GM12865 (cell line): ENCODE results near the gene CRHR1.
A peak's percentile ranks its signal among the peaks of the same experiment; 100 is the strongest.

Experiments used
- DNase-seq: peaks from one replicate; pipeline ENCODE4 v3.0.0; 2010; ENCODE audit warnings: low read depth
- H3K4me3 ChIP-seq: 2 replicates; pipeline ENCODE4 v1.5.1; 2011; ENCODE audit warnings: mild to moderate bottlenecking, low read depth, low read length, control low read depth
- CTCF ChIP-seq: IDR thresholded peaks from 2 replicates; pipeline ENCODE4 v1.5.1; 2011; ENCODE audit warnings: low read length, control low read depth, low read depth, inconsistent platforms; ENCODE audit not compliant: insufficient read depth; ENCODE audit errors: missing control alignments

CRHR1 gene

GRCh38 chr17:45851022-45851421, 66.9 kb downstream of the CRHR1 start:
- H3K4me3 ChIP-seq = no peak overlapping the region
- no peak for TF ChIP-seq CTCF
- DNase-seq = no peak

DNA sequence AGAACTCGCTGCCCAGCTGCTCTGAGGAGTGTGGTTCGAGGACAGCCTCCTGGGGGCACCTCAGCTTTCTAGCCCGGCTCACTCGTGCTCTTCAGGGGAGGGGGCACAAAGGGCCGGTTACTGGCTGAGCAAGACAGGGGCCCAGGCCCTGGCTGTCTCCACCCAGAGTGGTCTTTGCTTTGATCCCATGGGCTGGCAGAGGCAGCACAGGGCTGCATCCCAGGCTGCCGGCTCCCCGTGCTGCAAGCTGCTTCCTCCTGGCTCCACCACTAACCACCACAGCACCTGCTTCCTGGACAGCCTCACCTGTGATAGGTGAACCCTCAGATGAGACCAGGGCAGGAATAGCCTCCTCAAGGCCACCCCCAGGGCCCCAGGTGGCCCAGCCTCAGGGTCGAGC, 67.3 kb downstream of the CRHR1 start:
- TF ChIP-seq CTCF = no peak
- no peak overlapping the region for H3K4me3 ChIP-seq
- DNase-seq = no peak

GRCh38 chr17:45851873-45852272, 67.8 kb downstream of the CRHR1 start:
- TF ChIP-seq CTCF = no peak
- DNase-seq = no peak

GRCh38 chr17:45852535-45853297, 68.6 kb downstream of the CRHR1 start:
- peak; percentile 59 for DNase-seq
- TF ChIP-seq CTCF = peak; percentile 87
- H3K4me3 ChIP-seq = no peak overlapping the region

More at GRCh38 chr17:45851873-45852272, 67.8 kb downstream of the CRHR1 start:
- no peak overlapping the region for H3K4me3 ChIP-seq

DNA sequence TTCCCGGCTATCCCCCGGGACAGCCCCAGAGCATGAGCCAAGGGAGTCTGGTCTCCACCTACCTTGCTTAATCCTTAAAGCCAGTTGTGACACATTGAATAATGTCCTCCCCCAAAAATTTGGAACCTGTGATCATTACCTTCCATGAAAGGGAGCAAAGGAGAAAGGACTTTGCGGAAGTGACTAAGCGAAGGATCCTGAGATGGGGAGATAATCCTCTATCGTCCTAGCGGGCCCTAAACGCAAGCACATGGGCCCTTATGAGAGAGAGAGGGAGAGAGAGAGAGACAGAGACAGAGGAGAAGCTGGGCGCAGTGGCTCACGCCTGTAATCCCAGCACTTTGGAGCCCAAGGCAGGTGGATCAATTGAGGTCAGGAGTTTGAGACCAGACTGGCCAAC, 70.1 kb downstream of the CRHR1 start:
- no peak for TF ChIP-seq CTCF
- H3K4me3 ChIP-seq = no peak overlapping the region

GRCh38 chr17:45855691-45856336, 71.7 kb downstream of the CRHR1 start:
- DNase-seq = no peak
- TF ChIP-seq CTCF = no peak

More for the DNA sequence above, 70.1 kb downstream of the CRHR1 start:
- DNase-seq = no peak

More at GRCh38 chr17:45855691-45856336, 71.7 kb downstream of the CRHR1 start:
- H3K4me3 ChIP-seq = no peak overlapping the region
